SK-N-DZ (cell line): Measurements from ENCODE around the gene FAM228B.

Experiments used
- DNase-seq: peaks from one replicate; pipeline ENCODE4 v3.0.0-alpha.2; 2015; ENCODE audit warnings: low spot score

The FAM228B gene

DNA sequence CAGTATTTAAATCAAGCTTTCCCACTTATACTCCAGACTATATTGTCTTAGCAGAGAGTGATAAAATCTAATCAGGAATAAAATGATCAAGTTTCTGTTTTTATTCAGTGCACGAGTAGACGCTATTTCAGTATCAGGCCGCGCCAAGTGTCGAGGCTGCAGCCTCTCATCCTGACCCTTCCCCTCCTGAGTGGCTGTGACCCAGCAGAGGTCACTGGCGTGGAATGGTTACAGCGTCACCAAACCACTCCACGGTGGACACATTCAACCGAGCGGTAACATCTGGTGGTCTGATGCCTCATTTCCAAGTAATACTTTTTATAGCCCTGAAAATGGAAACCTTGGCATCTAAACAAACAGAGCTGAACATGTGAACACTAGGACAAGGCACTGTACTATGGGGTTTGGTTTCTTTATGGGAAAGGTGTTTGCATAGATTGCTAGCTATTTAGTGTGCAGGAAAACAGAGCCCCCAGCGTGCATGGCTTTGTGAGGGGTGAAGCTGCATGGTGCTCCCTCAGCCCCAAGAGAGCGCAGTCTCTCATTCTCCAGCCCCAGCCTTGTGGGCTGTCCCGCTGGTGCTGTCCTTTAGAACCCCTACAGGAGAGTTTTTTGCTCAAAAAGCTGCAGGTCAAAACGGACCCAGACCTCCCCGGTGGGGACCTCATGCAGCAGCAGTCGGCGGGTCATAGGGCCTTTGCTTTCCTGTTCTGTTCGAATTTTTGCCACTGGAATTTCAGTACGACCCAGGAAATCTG, 79.9 kb downstream of the FAM228B start:
- no peak for DNase-seq

- no peak for DNase-seq
These were observed 80.5 kb downstream of the FAM228B start for GRCh38 chr2:24203787-24204150.

GRCh38 chr2:24204505-24204904, 81.2 kb downstream of the FAM228B start:
- no peak for DNase-seq

GRCh38 chr2:24205131-24205530, 81.9 kb downstream of the FAM228B start:
- no peak for DNase-seq

DNA sequence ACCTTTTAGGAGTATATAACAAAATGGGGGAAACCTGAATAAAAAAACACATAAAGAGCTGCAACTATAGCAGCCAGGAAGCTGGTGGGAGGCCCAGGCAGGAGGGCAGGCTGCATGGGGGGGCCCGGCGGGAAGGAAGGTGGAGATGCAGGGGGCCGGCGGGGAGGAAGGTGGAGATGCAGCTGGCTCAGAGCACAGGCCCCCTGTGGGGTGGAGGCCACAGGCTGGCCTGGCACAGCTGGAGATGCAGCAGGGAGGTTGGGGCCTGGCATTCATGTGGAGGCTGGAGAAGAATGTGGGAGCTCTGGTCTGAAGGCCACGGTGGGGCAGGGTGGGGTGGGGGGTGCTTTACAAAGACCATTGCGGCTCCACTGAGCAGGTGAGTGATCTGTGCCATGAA, 83.0 kb downstream of the FAM228B start:
- DNase-seq = no peak

- DNase-seq = no peak
These were observed 83.4 kb downstream of the FAM228B start for GRCh38 chr2:24206714-24207113.

- DNase-seq = no peak
These were observed 84.1 kb downstream of the FAM228B start for GRCh38 chr2:24207359-24207758.

GRCh38 chr2:24208490-24208889, 85.2 kb downstream of the FAM228B start:
- DNase-seq = no peak

GRCh38 chr2:24209389-24210105, 86.3 kb downstream of the FAM228B start:
- DNase-seq = no peak

GRCh38 chr2:24210106-24210455, 86.8 kb downstream of the FAM228B start:
- DNase-seq = no peak

DNA sequence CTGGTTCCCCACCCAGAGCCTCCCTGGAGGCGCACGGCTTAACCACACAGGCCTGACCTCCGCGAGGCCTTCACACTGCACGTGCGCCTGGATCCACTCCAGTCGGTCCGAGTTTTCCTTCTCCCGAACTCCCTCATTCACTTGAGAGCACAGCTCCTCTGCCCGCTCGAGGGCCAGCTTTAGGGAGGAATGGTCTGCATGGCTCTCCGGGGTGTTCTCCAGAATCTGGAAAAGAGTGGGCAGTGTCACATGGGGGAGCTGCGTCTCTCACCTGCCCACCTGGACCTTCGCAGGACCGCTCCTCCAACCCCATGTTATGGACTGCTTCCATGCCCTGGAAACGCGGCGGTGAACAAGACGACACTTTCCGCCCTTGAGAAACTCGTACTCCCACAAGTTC, 87.5 kb downstream of the FAM228B start:
- no peak for DNase-seq

DNA sequence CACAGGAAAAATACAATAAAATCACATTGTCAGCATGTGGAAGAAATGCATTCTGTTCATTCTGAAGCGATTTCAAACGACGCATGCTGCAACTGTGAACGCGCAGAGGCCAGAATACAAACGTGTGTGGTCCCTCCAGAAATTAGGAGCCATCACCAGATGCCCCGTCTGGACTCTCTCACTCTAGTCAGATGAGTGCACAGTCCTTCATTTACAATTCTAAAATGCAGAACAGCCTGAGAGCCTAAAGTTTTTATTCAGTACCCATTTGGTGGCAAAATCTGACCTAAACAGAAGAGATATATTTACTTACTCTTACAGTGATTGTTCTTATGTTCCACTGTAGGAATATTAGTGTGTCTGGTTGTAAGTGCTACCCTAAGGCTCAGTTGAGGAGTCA, 88.1 kb downstream of the FAM228B start:
- no peak for DNase-seq

GRCh38 chr2:24214880-24215279, 91.6 kb downstream of the FAM228B start:
- no peak for DNase-seq
